Endothelial cell (in vitro differentiated cells): ENCODE results near the gene SUSD6. TPM values are rescaled to one million over a fixed set of nuclear protein-coding genes. Genes with fewer than 3 reads are reported as not detected.

ENCODE experiments used
- DNase-seq: peaks from one replicate; pipeline ENCODE4 v3.0.0; 2021; ENCODE audit warnings: low spot score
- H3K27ac Mint-ChIP-seq: one replicate; pipeline ENCODE4 v1.8.0; 2021; ENCODE audit warnings: mixed read lengths, inconsistent platforms; ENCODE audit not compliant: unreplicated experiment
- H3K27me3 Mint-ChIP-seq: one replicate; pipeline ENCODE4 v1.8.0; 2021; ENCODE audit warnings: mild to moderate bottlenecking, moderate library complexity, mixed read lengths, inconsistent platforms; ENCODE audit not compliant: unreplicated experiment
- H3K36me3 Mint-ChIP-seq: one replicate; pipeline ENCODE4 v1.8.0; 2021; ENCODE audit warnings: mild to moderate bottlenecking, low read depth, mixed read lengths, inconsistent platforms; ENCODE audit not compliant: unreplicated experiment
- H3K4me1 Mint-ChIP-seq: one replicate; pipeline ENCODE4 v1.8.0; 2021; ENCODE audit warnings: mild to moderate bottlenecking, mixed read lengths, inconsistent platforms; ENCODE audit not compliant: unreplicated experiment
- H3K4me3 Mint-ChIP-seq: one replicate; pipeline ENCODE4 v1.8.0; 2021; ENCODE audit warnings: mild to moderate bottlenecking, mixed read lengths, inconsistent platforms; ENCODE audit not compliant: unreplicated experiment
- H3K9me3 Mint-ChIP-seq: one replicate; pipeline ENCODE4 v1.8.0; 2021; ENCODE audit warnings: mixed read lengths, inconsistent platforms; ENCODE audit not compliant: unreplicated experiment
- CTCF ChIP-seq: fragments of 200-600 bp; sonication (generic); IDR thresholded peaks from one replicate; pipeline ENCODE4 v1.5.0; 2021; ENCODE audit warnings: antibody characterized with exemption; ENCODE audit not compliant: unreplicated experiment
- total RNA-seq: library from RNA; stranded (reverse); fragmentation: NEBNext Ultra II Directional; extraction: Animal tissue kit (Norgen Biotek cat#: 25700); gene quantifications from one replicate; pipeline ENCODE4 v1.2.1, GENCODE V29; 2021; ENCODE audit not compliant: unreplicated experiment

SUSD6 gene
- total RNA-seq, 1 donor from 2014 or later = 71.5 TPM

GRCh38 chr14:69701857-69702256, 90.5 kb downstream of the SUSD6 start:
- peak overlapping the region; percentile 97 for H3K27ac Mint-ChIP-seq
- no peaks in the 10 kb centered on the region for H3K9me3 Mint-ChIP-seq
- TF ChIP-seq CTCF = no peak
- H3K27me3 Mint-ChIP-seq = peaks cover 16% of the 10 kb centered on the region
- DNase-seq = no peak
- H3K4me3 Mint-ChIP-seq = no peak overlapping the region
- H3K4me1 Mint-ChIP-seq = peaks cover 92% of the 10 kb centered on the region
- H3K36me3 Mint-ChIP-seq = peaks cover 31% of the 10 kb centered on the region

GRCh38 chr14:69703047-69704039, 91.9 kb downstream of the SUSD6 start:
- peaks cover 81% of the 10 kb centered on the region for H3K4me1 Mint-ChIP-seq
- H3K4me3 Mint-ChIP-seq = peak overlapping the region; percentile 48
- peaks cover 9% of the 10 kb centered on the region for H3K27me3 Mint-ChIP-seq
- DNase-seq = peak; percentile 35
- no peak for TF ChIP-seq CTCF
- peak overlapping the region; percentile 97 for H3K27ac Mint-ChIP-seq
- no peaks in the 10 kb centered on the region for H3K9me3 Mint-ChIP-seq
- peaks cover 40% of the 10 kb centered on the region for H3K36me3 Mint-ChIP-seq

DNA sequence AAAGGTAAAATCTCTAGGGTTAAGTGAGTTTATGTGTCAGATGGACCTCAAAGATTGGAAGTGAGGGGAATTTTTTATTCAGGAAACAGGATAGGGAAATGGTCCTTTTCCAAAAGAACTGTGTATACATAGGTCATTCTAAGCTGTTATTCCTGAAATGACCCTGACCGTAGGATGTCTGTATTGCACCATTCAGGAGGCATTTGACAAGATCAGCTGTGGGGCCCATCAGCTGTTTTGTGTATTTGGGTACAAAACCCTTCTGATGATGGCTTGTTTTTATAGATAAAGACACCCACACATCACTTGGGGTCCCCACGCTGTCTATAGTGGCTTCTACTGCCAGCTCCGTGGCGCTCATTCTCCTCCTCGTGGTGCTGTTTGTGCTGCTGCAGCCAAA, 92.9 kb downstream of the SUSD6 start:
- H3K9me3 Mint-ChIP-seq = no peaks in the 10 kb centered on the region
- H3K27ac Mint-ChIP-seq = peak overlapping the region; percentile 97
- TF ChIP-seq CTCF = no peak
- peaks cover 42% of the 10 kb centered on the region for H3K36me3 Mint-ChIP-seq
- DNase-seq = no peak
- H3K27me3 Mint-ChIP-seq = peaks cover 8% of the 10 kb centered on the region
- peak overlapping the region; percentile 48 for H3K4me3 Mint-ChIP-seq
- H3K4me1 Mint-ChIP-seq = peaks cover 72% of the 10 kb centered on the region

GRCh38 chr14:69705706-69706105, 94.3 kb downstream of the SUSD6 start:
- Mint-ChIP-seq H3K27ac (peak overlapping the region; percentile 94), H3K4me1 (peaks cover 72% of the 10 kb centered on the region), H3K9me3 (no peaks in the 10 kb centered on the region), H3K36me3 (peaks cover 56% of the 10 kb centered on the region), H3K4me3 (peak overlapping the region; percentile 42), H3K27me3 (peaks cover 14% of the 10 kb centered on the region)
- DNase-seq = no peak
- no peak for TF ChIP-seq CTCF

GRCh38 chr14:69708049-69708448, 96.7 kb downstream of the SUSD6 start:
- TF ChIP-seq CTCF = no peak
- Mint-ChIP-seq H3K27ac (no peak overlapping the region), H3K4me3 (no peak overlapping the region)

More at GRCh38 chr14:69708049-69708448, 96.7 kb downstream of the SUSD6 start:
- H3K9me3 Mint-ChIP-seq = no peaks in the 10 kb centered on the region
- H3K27me3 Mint-ChIP-seq = peaks cover 15% of the 10 kb centered on the region
- no peak for DNase-seq
- H3K4me1 Mint-ChIP-seq = peaks cover 72% of the 10 kb centered on the region
- H3K36me3 Mint-ChIP-seq = peaks cover 62% of the 10 kb centered on the region
